HepG2 (cell line): ENCODE measurements around the gene PNP. TPM values are rescaled to one million over a fixed set of nuclear protein-coding genes. Genes with fewer than 3 reads are reported as not detected.

Source experiments
- ATAD3A ChIP-seq: sonication (generic); formaldehyde crosslinking; IDR thresholded peaks from 2 replicates; pipeline ENCODE4 v1.4.0; 2020; ENCODE audit warnings: missing genetic modification reagents
- BCL6 ChIP-seq: IDR thresholded peaks from 2 replicates; pipeline ENCODE4 v1.6.1; 2016; ENCODE audit warnings: missing genetic modification reagents, missing compliant biosample characterization
- DNMT1 ChIP-seq: sonication (generic); formaldehyde crosslinking; IDR thresholded peaks from 2 replicates; pipeline ENCODE4 v1.5.1; 2020; ENCODE audit warnings: mild to moderate bottlenecking, missing genetic modification reagents
- ELF4 ChIP-seq: sonication (generic); formaldehyde crosslinking; IDR thresholded peaks from 2 replicates; pipeline ENCODE4 v1.5.0; 2020; ENCODE audit warnings: missing genetic modification reagents, mild to moderate bottlenecking, moderate library complexity, borderline replicate concordance
- NONO ChIP-seq, 2 experiments: fragments of 450-650 bp in 1 of 2; sonication (generic) in 1 of 2; formaldehyde crosslinking in 1 of 2; IDR thresholded peaks in 1 of 2; conservative IDR thresholded peaks in 1 of 2; 2 replicates each; pipeline versions ENCODE4 v1.6.1 to v1.8.0; 2017 to 2022; ENCODE audit warnings: mild to moderate bottlenecking in 1 of 2, missing genetic modification reagents in 1 of 2, moderate library complexity in 1 of 2
- NR2C2 ChIP-seq: sonication (generic); formaldehyde crosslinking; IDR thresholded peaks from 2 replicates; pipeline ENCODE4 v1.4.0; 2020; ENCODE audit warnings: missing genetic modification reagents, mild to moderate bottlenecking, moderate library complexity, borderline replicate concordance
- RNF2 ChIP-seq: fragments of 450-650 bp; conservative IDR thresholded peaks from 2 replicates; pipeline ENCODE4 v1.6.1; 2016; ENCODE audit warnings: low read depth
- SIN3B ChIP-seq: fragments of 150-350 bp; IDR thresholded peaks from 2 replicates; pipeline ENCODE4 v1.6.1; 2014; ENCODE audit warnings: low read length
- SOX13 ChIP-seq, 3 experiments: fragments of 450-650 bp in 1 of 3; sonication (generic) in 1 of 3; formaldehyde crosslinking in 1 of 3; IDR thresholded peaks in 2 of 3; conservative IDR thresholded peaks in 1 of 3; 2 replicates each; pipeline versions ENCODE4 v1.5.0 to v1.6.1; 2016 to 2020; ENCODE audit warnings: antibody characterized with exemption in 1 of 3, mild to moderate bottlenecking in 1 of 3, missing compliant biosample characterization in 1 of 3, missing genetic modification reagents in 1 of 3, moderate library complexity in 1 of 3
- SP2 ChIP-seq: sonication (generic); formaldehyde crosslinking; IDR thresholded peaks from 2 replicates; pipeline ENCODE4 v1.5.1; 2020; ENCODE audit warnings: mild to moderate bottlenecking, missing genetic modification reagents
- TCF12 ChIP-seq, 2 experiments: fragments of 450-650 bp in 1 of 2; sonication (generic) in 1 of 2; formaldehyde crosslinking in 1 of 2; IDR thresholded peaks; 2 replicates each; pipeline versions ENCODE4 v1.6.1 to v1.8.0; 2017 to 2022; ENCODE audit warnings: antibody characterized with exemption in 1 of 2, mild to moderate bottlenecking in 1 of 2, missing genetic modification reagents in 1 of 2, moderate library complexity in 1 of 2
- TCF7L2 ChIP-seq: IDR thresholded peaks from 2 replicates; pipeline ENCODE4 v1.6.1; 2011; ENCODE audit warnings: mild to moderate bottlenecking, low read depth, low read length, moderate library complexity
- XRCC5 ChIP-seq: fragments of 200-400 bp; formaldehyde crosslinking; optimal IDR thresholded peaks from 2 replicates; pipeline ENCODE3; 2017; ENCODE audit warnings: mild to moderate bottlenecking, low read length
- polyA plus RNA-seq, 8 experiments: library from polyadenylated mRNA; depleted of rRNA in 3 of 8; stranded (reverse) in 7 of 8; unstranded in 1 of 8; fragments of >200 nt; fragmentation: Illumina TruSeq in 4 of 8; extraction: Trizol in 4 of 8; gene quantifications; 2 replicates each; pipeline versions ENCODE4 v1.2.1 to v1.2.3, GENCODE V29; 2011 to 2016; ENCODE audit warnings: low read depth in 4 of 8, missing spikeins in 1 of 8, mixed read lengths in 1 of 8; ENCODE audit not compliant: insufficient read depth in 1 of 8
- total RNA-seq, 5 experiments: library from RNA; depleted of rRNA; stranded (reverse); fragments of >200 nt; fragmentation: Illumina TruSeq; extraction: Trizol; gene quantifications; 2 replicates each; pipeline ENCODE4 v1.2.3, GENCODE V29; 2016; ENCODE audit warnings: low read depth in 1 of 5
- TF ChIP-seq, protein P1 (sequence below): sonication (generic); formaldehyde crosslinking; conservative IDR thresholded peaks from 2 replicates; pipeline ENCODE4 v1.5.0; 2020; ENCODE audit warnings: missing genetic modification reagents
- TF ChIP-seq, protein P2 (sequence below): sonication (generic); formaldehyde crosslinking; IDR thresholded peaks from 2 replicates; pipeline ENCODE4 v1.4.0; 2020; ENCODE audit warnings: missing genetic modification reagents, mild to moderate bottlenecking, borderline replicate concordance
- TF ChIP-seq, protein P3 (sequence below): sonication (generic); formaldehyde crosslinking; IDR thresholded peaks from 2 replicates; pipeline ENCODE4 v1.5.1; 2020; ENCODE audit warnings: mild to moderate bottlenecking, missing genetic modification reagents
- TF ChIP-seq, protein P4 (sequence below): sonication (generic); formaldehyde crosslinking; IDR thresholded peaks from 2 replicates; pipeline ENCODE4 v1.5.0; 2020; ENCODE audit warnings: mild to moderate bottlenecking, missing genetic modification reagents, borderline replicate concordance

Gene PNP
- total and polyA plus RNA-seq, 2 of the 13 experiments (the other 11 are each of a cell fraction or from before 2014, with no cell fraction given): 45.4 to 74.8 TPM

DNA sequence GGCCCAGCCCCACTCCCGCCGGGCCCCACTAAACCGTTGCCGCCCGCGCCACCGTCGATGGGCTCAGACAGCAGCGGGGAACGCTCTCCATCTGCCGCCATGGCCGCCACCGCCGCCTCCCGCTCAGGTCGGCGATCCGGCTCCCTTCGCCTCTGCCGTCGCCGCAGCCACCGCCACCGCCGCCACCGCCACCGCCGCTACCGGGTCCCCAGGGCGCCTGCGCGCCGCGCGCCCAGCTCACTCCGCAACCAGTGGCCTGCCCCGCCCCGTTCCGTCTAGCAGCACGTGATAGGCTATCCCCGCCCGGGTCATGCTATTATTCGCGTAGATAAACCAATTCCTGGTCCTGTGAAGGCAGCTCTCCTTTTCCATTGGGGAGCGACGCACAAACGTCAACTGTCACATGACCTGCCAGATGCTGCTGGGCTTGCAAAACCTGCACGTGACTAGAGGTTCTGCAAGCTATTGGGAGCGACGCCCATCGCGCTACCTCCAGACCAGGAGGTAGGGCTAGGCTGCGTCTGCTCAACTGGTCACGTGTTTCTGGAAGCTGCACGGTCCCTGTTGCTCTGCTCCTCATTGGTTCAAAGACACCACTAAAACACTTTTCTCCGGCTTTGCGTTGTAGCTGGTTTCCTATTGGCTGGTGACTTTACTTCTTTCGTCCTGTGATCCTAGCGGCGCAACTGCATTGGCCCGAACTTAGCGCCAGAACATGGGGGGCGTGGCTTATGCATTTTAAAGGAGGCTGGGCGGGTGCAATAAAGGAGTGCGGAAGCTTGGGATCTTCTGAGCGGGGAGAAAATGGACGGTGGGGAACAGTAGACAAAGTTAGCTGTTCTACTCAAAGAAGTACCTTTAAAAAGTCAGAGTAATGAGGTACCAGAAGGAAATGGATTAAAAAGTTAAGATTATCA, 7.7 kb upstream of the PNP start, which contains the start of gene PIP4P1 (continued):
- TF ChIP-seq SIN3B: peak; percentile 36; the same call in 1 of the 2 replicates
- no peak for TF ChIP-seq DNMT1 (CRISPR knock-in tag)
- peak; percentile 89 for TF ChIP-seq NR2C2
- no peak for TF ChIP-seq SOX13 (IDR thresholded peaks at IDR 0.05)
- TF ChIP-seq SOX13 (CRISPR knock-in tag; conservative IDR thresholded peaks at IDR 0.05 in 1 of 2, IDR thresholded peaks at IDR 0.05 in 1 of 2): peak in 1 of 2 experiments; percentile 77; a peak in 2 of 4 replicates
- TF ChIP-seq BCL6: peak; percentile 68
- TF ChIP-seq ATAD3A: no peak
- TF ChIP-seq NONO (IDR thresholded peaks at IDR 0.05): no peak
- TF ChIP-seq NONO (CRISPR knock-in tag; conservative IDR thresholded peaks at IDR 0.05): peak; percentile 79
- TF ChIP-seq ELF4: peak; percentile 74; the same call in 1 of the 2 replicates
- TF ChIP-seq XRCC5: peak; percentile 87
- no peak for TF ChIP-seq TCF12 (IDR thresholded peaks at IDR 0.05)
- 0 out of 2 replicates have a peak, but pooled peaks have one; percentile 63 for TF ChIP-seq TCF12 (CRISPR knock-in tag; IDR thresholded peaks at IDR 0.05)
- TF ChIP-seq, protein P1, sequence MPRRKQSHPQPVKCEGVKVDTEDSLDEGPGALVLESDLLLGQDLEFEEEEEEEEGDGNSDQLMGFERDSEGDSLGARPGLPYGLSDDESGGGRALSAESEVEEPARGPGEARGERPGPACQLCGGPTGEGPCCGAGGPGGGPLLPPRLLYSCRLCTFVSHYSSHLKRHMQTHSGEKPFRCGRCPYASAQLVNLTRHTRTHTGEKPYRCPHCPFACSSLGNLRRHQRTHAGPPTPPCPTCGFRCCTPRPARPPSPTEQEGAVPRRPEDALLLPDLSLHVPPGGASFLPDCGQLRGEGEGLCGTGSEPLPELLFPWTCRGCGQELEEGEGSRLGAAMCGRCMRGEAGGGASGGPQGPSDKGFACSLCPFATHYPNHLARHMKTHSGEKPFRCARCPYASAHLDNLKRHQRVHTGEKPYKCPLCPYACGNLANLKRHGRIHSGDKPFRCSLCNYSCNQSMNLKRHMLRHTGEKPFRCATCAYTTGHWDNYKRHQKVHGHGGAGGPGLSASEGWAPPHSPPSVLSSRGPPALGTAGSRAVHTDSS: no peak
- TF ChIP-seq SP2: peak; percentile 84
- TF ChIP-seq, protein P2, sequence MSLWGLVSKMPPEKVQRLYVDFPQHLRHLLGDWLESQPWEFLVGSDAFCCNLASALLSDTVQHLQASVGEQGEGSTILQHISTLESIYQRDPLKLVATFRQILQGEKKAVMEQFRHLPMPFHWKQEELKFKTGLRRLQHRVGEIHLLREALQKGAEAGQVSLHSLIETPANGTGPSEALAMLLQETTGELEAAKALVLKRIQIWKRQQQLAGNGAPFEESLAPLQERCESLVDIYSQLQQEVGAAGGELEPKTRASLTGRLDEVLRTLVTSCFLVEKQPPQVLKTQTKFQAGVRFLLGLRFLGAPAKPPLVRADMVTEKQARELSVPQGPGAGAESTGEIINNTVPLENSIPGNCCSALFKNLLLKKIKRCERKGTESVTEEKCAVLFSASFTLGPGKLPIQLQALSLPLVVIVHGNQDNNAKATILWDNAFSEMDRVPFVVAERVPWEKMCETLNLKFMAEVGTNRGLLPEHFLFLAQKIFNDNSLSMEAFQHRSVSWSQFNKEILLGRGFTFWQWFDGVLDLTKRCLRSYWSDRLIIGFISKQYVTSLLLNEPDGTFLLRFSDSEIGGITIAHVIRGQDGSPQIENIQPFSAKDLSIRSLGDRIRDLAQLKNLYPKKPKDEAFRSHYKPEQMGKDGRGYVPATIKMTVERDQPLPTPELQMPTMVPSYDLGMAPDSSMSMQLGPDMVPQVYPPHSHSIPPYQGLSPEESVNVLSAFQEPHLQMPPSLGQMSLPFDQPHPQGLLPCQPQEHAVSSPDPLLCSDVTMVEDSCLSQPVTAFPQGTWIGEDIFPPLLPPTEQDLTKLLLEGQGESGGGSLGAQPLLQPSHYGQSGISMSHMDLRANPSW (CRISPR knock-in tag): peak; percentile 59; the same call in 1 of the 2 replicates
- peak; percentile 98 for TF ChIP-seq RNF2
- TF ChIP-seq, protein P3, sequence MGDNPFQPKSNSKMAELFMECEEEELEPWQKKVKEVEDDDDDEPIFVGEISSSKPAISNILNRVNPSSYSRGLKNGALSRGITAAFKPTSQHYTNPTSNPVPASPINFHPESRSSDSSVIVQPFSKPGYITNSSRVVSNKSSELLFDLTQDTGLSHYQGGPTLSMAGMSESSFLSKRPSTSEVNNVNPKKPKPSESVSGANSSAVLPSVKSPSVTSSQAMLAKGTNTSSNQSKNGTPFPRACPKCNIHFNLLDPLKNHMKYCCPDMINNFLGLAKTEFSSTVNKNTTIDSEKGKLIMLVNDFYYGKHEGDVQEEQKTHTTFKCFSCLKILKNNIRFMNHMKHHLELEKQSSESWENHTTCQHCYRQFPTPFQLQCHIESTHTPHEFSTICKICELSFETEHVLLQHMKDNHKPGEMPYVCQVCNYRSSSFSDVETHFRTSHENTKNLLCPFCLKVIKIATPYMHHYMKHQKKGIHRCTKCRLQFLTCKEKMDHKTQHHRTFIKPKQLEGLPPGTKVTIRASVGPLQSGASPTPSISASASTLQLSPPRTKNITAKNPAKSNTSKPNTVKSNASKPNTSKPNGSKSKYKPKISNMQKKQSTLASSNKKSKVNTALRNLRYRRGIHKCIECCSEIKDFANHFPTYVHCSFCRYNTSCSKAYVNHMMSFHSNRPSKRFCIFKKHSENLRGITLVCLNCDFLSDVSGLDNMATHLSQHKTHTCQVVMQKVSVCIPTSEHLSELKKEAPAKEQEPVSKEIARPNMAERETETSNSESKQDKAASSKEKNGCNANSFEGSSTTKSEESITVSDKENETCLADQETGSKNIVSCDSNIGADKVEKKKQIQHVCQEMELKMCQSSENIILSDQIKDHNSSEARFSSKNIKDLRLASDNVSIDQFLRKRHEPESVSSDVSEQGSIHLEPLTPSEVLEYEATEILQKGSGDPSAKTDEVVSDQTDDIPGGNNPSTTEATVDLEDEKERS (CRISPR knock-in tag): no peak; the same call in 1 of the 2 replicates
- TF ChIP-seq TCF7L2: no peak
- TF ChIP-seq, protein P4, sequence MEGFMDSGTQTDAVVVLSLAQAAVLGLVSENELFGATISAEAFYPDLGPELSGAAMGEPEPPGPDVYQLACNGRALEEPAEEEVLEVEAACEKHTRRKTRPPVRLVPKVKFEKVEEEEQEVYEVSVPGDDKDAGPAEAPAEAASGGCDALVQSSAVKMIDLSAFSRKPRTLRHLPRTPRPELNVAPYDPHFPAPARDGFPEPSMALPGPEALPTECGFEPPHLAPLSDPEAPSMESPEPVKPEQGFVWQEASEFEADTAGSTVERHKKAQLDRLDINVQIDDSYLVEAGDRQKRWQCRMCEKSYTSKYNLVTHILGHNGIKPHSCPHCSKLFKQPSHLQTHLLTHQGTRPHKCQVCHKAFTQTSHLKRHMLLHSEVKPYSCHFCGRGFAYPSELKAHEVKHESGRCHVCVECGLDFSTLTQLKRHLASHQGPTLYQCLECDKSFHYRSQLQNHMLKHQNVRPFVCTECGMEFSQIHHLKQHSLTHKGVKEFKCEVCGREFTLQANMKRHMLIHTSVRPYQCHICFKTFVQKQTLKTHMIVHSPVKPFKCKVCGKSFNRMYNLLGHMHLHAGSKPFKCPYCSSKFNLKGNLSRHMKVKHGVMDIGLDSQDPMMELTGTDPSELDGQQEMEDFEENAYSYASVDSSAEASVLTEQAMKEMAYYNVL (CRISPR knock-in tag): 0 out of 2 replicates have a peak, but pooled peaks have one; percentile 16
